Esophagus muscularis mucosa (tissue), 4 donors: Measurements from ENCODE around the gene CDK5RAP2. TPM values are rescaled to one million over a fixed set of nuclear protein-coding genes. Genes with fewer than 3 reads are reported as not detected.

Experiments used
- DNase-seq: peaks from one replicate; pipeline ENCODE4 v3.0.0-alpha.2; 2017; ENCODE audit errors: extremely low spot score
- H3K27ac ChIP-seq, 4 donors: fragments of 200-600 bp; sonication (generic); replicated peaks in 1 of 4; 1 replicate in 3 of 4; 2 replicates in 1 of 4; pipeline ENCODE4 v1.5.1; 2016 to 2019; ENCODE audit warnings: mild to moderate bottlenecking in 1 of 4
- H3K27me3 ChIP-seq, 4 donors: fragments of 200-600 bp; sonication (generic); one replicate each; pipeline versions ENCODE4 v1.5.1 to v1.6.0; 2016 to 2019
- H3K36me3 ChIP-seq, 4 donors: fragments of 200-600 bp; sonication (generic); one replicate each; pipeline ENCODE4 v1.5.1; 2016 to 2019
- H3K4me1 ChIP-seq, 4 donors: fragments of 200-600 bp; sonication (generic); one replicate each; pipeline ENCODE4 v1.5.1; 2016 to 2019
- H3K4me3 ChIP-seq, 4 donors: fragments of 200-600 bp; sonication (generic); 1 replicate in 2 of 4; 2 replicates in 2 of 4; pipeline ENCODE4 v1.5.1; 2016 to 2019; ENCODE audit warnings: mild to moderate bottlenecking in 4 of 4, moderate library complexity in 1 of 4
- H3K9me3 ChIP-seq, 4 donors: fragments of 200-600 bp; sonication (generic); 1 replicate in 3 of 4; 2 replicates in 1 of 4; pipeline ENCODE4 v1.5.1; 2016 to 2019
- CTCF ChIP-seq, 3 experiments: fragments of 200-600 bp in 2 of 3; fragments of 450-650 bp in 1 of 3; sonication (generic) in 2 of 3; IDR thresholded peaks; one replicate each; pipeline ENCODE4 v1.5.1; 2017 to 2019; ENCODE audit warnings: antibody characterized with exemption in 3 of 3, mild to moderate bottlenecking in 2 of 3, moderate library complexity in 1 of 3
- EP300 ChIP-seq: sonication (generic); formaldehyde crosslinking; IDR thresholded peaks from one replicate; pipeline ENCODE4 v1.6.1; 2017; ENCODE audit warnings: antibody characterized with exemption
- POLR2A ChIP-seq: fragments of 450-650 bp; IDR thresholded peaks from one replicate; pipeline ENCODE4 v1.6.1; 2017; ENCODE audit warnings: antibody characterized with exemption, moderate library complexity, mild to moderate bottlenecking, low read depth
- POLR2AphosphoS5 ChIP-seq, 2 donors: sonication (generic); formaldehyde crosslinking; IDR thresholded peaks; one replicate each; pipeline ENCODE4 v1.6.1; 2017; ENCODE audit warnings: antibody characterized with exemption in 2 of 2
- WGBS: methylation state at CpG from one replicate; pipeline ENCODE4 v1.1.5; 2018; 5-methylcytosine and 5-hydroxymethylcytosine counted together
- intact Hi-C: fragments of 100-400 bp; cut with DNase I; formaldehyde crosslinking; loops from one replicate; pipeline ENCODE4 v1.15.1; 2023
- total RNA-seq, 4 donors: library from RNA; depleted of rRNA; stranded (reverse); fragments of >200 nt; gene quantifications; one replicate each; pipeline versions ENCODE4 v1.1.0 to v1.2.1, GENCODE V29; 2016

CDK5RAP2 gene
- total RNA-seq, 4 donors from 2014 or later: 34.6 to 38.6 (median 36.7) TPM

- TF ChIP-seq EP300 (no peak), POLR2AphosphoS5 (IDR thresholded peaks at IDR 0.05) (no peak), POLR2A (no peak), CTCF (IDR thresholded peaks at IDR 0.05) (no peak)
- peaks cover 27 to 96% (median 88%) of the 10 kb centered on the region in 4 donors for H3K36me3 ChIP-seq
- 98% methylated on average over 5 of the region's 5 CpGs for WGBS
- H3K27me3 ChIP-seq: no peaks in the 10 kb centered on the region
- DNase-seq: no peak
- no peak overlapping the region for H3K4me3 ChIP-seq
- H3K9me3 ChIP-seq: no peaks in the 10 kb centered on the region
- intact Hi-C loops: no loop called here
- no peak overlapping the region for H3K27ac ChIP-seq
- peaks cover 0 to 3% (median 0%) of the 10 kb centered on the region in 4 donors for H3K4me1 ChIP-seq
Measured at GRCh38 chr9:120392245-120392644, 187.7 kb downstream of the CDK5RAP2 start.

GRCh38 chr9:120391691-120392090 is 188.3 kb downstream of the CDK5RAP2 start:
- no peak overlapping the region for H3K27ac ChIP-seq
- no peak for DNase-seq
- H3K4me3 ChIP-seq: no peak overlapping the region
- H3K36me3 ChIP-seq: peaks cover 27 to 91% (median 83%) of the 10 kb centered on the region in 4 donors
- WGBS: 82% methylated on average over 5 of the region's 5 CpGs
- H3K27me3 ChIP-seq: no peaks in the 10 kb centered on the region
- H3K4me1 ChIP-seq: peaks cover 2 to 4% (median 3%) of the 10 kb centered on the region in 4 donors
- no peak for TF ChIP-seq CTCF (IDR thresholded peaks at IDR 0.05)
- no peak for TF ChIP-seq POLR2AphosphoS5 (IDR thresholded peaks at IDR 0.05)
- TF ChIP-seq POLR2A: no peak
- no peak for TF ChIP-seq EP300
- no peaks in the 10 kb centered on the region for H3K9me3 ChIP-seq
- intact Hi-C loops: no loop called here

GRCh38 chr9:120390637-120391190 is 189.3 kb downstream of the CDK5RAP2 start:
- Histone ChIP-seq H3K27me3 (no peaks in the 10 kb centered on the region), H3K4me1 (peaks cover 7 to 12% (median 11%) of the 10 kb centered on the region in 4 donors), H3K4me3 (no peak overlapping the region), H3K9me3 (no peaks in the 10 kb centered on the region), H3K27ac (no peak overlapping the region), H3K36me3 (peaks cover 27 to 81% (median 75%) of the 10 kb centered on the region in 4 donors)
- 91% methylated on average over 12 of the region's 12 CpGs for WGBS
- intact Hi-C loops: no loop called here
- DNase-seq: no peak
- TF ChIP-seq POLR2A (no peak), CTCF (IDR thresholded peaks at IDR 0.05) (no peak), EP300 (no peak), POLR2AphosphoS5 (IDR thresholded peaks at IDR 0.05) (no peak)

GRCh38 chr9:120389867-120390266 is 190.1 kb downstream of the CDK5RAP2 start:
- Histone ChIP-seq H3K4me1 (peaks cover 7 to 12% (median 11%) of the 10 kb centered on the region in 4 donors), H3K4me3 (no peak overlapping the region), H3K27me3 (no peaks in the 10 kb centered on the region), H3K9me3 (no peaks in the 10 kb centered on the region), H3K36me3 (peaks cover 27 to 73% (median 68%) of the 10 kb centered on the region in 4 donors), H3K27ac (no peak overlapping the region)
- 100% methylated on average over 6 of the region's 8 CpGs for WGBS
- intact Hi-C loops: no loop called here
- TF ChIP-seq POLR2AphosphoS5 (IDR thresholded peaks at IDR 0.05) (no peak), EP300 (no peak), CTCF (IDR thresholded peaks at IDR 0.05) (no peak), POLR2A (no peak)
- no peak for DNase-seq

- DNase-seq: no peak
- Histone ChIP-seq H3K4me1 (peaks cover 7 to 12% (median 11%) of the 10 kb centered on the region in 4 donors), H3K36me3 (peaks cover 21 to 67% (median 62%) of the 10 kb centered on the region in 4 donors), H3K27me3 (no peaks in the 10 kb centered on the region), H3K9me3 (no peaks in the 10 kb centered on the region), H3K4me3 (no peak overlapping the region), H3K27ac (no peak overlapping the region)
- TF ChIP-seq POLR2A (no peak), EP300 (no peak), CTCF (IDR thresholded peaks at IDR 0.05) (no peak), POLR2AphosphoS5 (IDR thresholded peaks at IDR 0.05) (no peak)
- 92% methylated on average over 4 of the region's 4 CpGs for WGBS
- intact Hi-C loops: no loop called here
Measured at GRCh38 chr9:120389300-120389699, 190.7 kb downstream of the CDK5RAP2 start.
